Thyroid gland (tissue), 4 donors: ENCODE results near the gene WDR13.

ENCODE experiments used
- POLR2A ChIP-seq, 2 donors: fragments of 450-650 bp; IDR thresholded peaks; one replicate each; pipeline ENCODE4 v1.6.1; 2017; ENCODE audit warnings: antibody characterized with exemption in 2 of 2, mild to moderate bottlenecking in 2 of 2, moderate library complexity in 1 of 2
- TF ChIP-seq, protein P1 (sequence below), 6 experiments: fragments of 200-600 bp in 3 of 6; fragments of 450-650 bp in 3 of 6; sonication (generic) in 3 of 6; IDR thresholded peaks; one replicate each; pipeline ENCODE4 v1.5.1; 2016 to 2019; ENCODE audit warnings: antibody characterized with exemption in 6 of 6, mild to moderate bottlenecking in 2 of 6, inconsistent platforms in 1 of 6, moderate library complexity in 1 of 6

GRCh38 chrX:48631376-48632090, 34.2 kb downstream of the WDR13 start:
- TF ChIP-seq, protein P1, sequence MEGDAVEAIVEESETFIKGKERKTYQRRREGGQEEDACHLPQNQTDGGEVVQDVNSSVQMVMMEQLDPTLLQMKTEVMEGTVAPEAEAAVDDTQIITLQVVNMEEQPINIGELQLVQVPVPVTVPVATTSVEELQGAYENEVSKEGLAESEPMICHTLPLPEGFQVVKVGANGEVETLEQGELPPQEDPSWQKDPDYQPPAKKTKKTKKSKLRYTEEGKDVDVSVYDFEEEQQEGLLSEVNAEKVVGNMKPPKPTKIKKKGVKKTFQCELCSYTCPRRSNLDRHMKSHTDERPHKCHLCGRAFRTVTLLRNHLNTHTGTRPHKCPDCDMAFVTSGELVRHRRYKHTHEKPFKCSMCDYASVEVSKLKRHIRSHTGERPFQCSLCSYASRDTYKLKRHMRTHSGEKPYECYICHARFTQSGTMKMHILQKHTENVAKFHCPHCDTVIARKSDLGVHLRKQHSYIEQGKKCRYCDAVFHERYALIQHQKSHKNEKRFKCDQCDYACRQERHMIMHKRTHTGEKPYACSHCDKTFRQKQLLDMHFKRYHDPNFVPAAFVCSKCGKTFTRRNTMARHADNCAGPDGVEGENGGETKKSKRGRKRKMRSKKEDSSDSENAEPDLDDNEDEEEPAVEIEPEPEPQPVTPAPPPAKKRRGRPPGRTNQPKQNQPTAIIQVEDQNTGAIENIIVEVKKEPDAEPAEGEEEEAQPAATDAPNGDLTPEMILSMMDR (IDR thresholded peaks at IDR 0.05): peak in 4 of 6 experiments; percentile 47 to 74 (median 68)
- no peak for TF ChIP-seq POLR2A (IDR thresholded peaks at IDR 0.05)
